ENCODE data around the gene DNAI7. TPM values are rescaled to one million over a fixed set of nuclear protein-coding genes. Genes with fewer than 3 reads are reported as not detected.

The DNAI7 gene
- total and polyA plus RNA-seq, 2 of the 13 experiments (the other 11 are each of a cell fraction or from before 2014, with no cell fraction given) = 0.04 to 0.25 TPM

DNA sequence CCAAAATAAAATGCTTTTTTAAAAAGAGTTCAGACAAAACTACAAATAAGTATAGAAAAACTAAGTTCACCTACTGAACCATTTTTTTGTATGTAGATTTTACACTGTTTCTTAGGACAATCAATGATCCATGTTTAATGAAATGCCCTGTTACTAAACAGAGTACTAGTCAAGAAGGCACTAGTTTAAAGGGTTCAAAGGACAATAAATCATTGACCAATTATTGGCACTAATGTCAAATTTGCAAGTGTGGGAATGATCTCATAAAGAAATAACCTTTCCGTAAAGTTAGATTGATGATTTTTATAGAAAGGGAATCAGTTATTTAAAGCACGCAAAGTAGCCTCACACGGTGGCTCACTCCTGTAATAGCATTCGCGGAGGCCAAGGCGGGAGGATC, 4.2 kb downstream of the DNAI7 start (continued):
- TF ChIP-seq ZFAT (CRISPR knock-in tag; conservative IDR thresholded peaks at IDR 0.05) (no peak), ZNF143 (CRISPR knock-in tag; IDR thresholded peaks at IDR 0.05) (no peak), ZNF33B (CRISPR knock-in tag; IDR thresholded peaks at IDR 0.05) (no peak), ZNF496 (CRISPR knock-in tag; IDR thresholded peaks at IDR 0.05; ENCODE audit: insufficient replicate concordance) (no peak), ZFP36L1 (CRISPR knock-in tag; IDR thresholded peaks at IDR 0.05) (no peak), PTBP1 (IDR thresholded peaks at IDR 0.05; ENCODE audit: low read depth, low read length, poor library complexity, severe bottlenecking) (no peak)

DNA sequence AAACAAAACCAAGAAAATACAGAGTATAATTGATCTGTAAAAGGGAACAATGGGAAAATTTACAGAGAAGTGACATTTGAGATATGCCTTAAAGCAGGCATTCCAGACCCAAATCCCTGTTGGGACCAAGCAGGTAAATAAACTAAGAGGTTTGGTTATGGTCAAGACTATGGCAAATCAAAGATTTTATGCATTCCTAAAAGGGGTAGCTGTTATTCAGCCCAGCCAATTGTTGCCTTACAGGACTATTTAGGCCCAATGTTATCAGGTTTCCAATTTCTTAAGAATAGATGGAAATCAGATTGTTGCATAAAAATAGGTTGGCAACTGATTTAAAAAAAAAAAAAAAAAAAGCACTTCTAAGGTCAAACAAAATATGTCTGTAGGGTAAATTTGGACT, 5.3 kb downstream of the DNAI7 start:
- Histone ChIP-seq H3K4me3 (replicated peaks in 1 of 3; ENCODE audit: insufficient read depth in 1 of 3, low read depth in 2 of 3, low read length in 3 of 3) (no peak overlapping the region), H3K27me3 (ENCODE audit: control insufficient read depth in 1 of 2, insufficient read depth in 2 of 2, low read length in 2 of 2) (no peaks in the 10 kb centered on the region), H4K20me1 (ENCODE audit: insufficient read depth, low read length) (no peaks in the 10 kb centered on the region), H3K9ac (ENCODE audit: insufficient read depth, low read depth, low read length) (no peak overlapping the region), H3K9me3 (ENCODE audit: low read length) (no peaks in the 10 kb centered on the region), H3K27ac (ENCODE audit: extremely low read length, insufficient read depth, low read length) (no peak overlapping the region), H3K4me2 (ENCODE audit: low read depth, low read length) (no peak overlapping the region), H2AFZ (ENCODE audit: low read length) (no peak overlapping the region), H3K4me1 (ENCODE audit: insufficient read depth, low read length) (peaks cover 16% of the 10 kb centered on the region), H3K79me2 (ENCODE audit: insufficient read depth, low read length) (no peaks in the 10 kb centered on the region), H3K36me3 (replicated peaks in 1 of 2; ENCODE audit: control insufficient read depth in 1 of 2, insufficient read depth in 2 of 2, low read length in 2 of 2) (no peaks in the 10 kb centered on the region)
- in situ Hi-C loops (cut with HindIII; ENCODE audit: extremely low pct_ligation_motif_present, low pct_unique_long_range_greater_than_20kb) (no loop called here), intact Hi-C loops (cut with micrococcal nuclease; ENCODE audit: unreplicated experiment) (no loop called here)
- no peak for FAIRE-seq
- no TSS peak for BruUV-seq (replicated peaks)
- no peak for ATAC-seq
- POLR2A ChIA-PET = no interaction called here
- TF ChIP-seq, protein P1, sequence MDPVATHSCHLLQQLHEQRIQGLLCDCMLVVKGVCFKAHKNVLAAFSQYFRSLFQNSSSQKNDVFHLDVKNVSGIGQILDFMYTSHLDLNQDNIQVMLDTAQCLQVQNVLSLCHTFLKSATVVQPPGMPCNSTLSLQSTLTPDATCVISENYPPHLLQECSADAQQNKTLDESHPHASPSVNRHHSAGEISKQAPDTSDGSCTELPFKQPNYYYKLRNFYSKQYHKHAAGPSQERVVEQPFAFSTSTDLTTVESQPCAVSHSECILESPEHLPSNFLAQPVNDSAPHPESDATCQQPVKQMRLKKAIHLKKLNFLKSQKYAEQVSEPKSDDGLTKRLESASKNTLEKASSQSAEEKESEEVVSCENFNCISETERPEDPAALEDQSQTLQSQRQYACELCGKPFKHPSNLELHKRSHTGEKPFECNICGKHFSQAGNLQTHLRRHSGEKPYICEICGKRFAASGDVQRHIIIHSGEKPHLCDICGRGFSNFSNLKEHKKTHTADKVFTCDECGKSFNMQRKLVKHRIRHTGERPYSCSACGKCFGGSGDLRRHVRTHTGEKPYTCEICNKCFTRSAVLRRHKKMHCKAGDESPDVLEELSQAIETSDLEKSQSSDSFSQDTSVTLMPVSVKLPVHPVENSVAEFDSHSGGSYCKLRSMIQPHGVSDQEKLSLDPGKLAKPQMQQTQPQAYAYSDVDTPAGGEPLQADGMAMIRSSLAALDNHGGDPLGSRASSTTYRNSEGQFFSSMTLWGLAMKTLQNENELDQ (CRISPR knock-in tag; IDR thresholded peaks at IDR 0.05; ENCODE audit: borderline replicate concordance) = no peak
- TF ChIP-seq GPN1 (CRISPR knock-in tag; IDR thresholded peaks at IDR 0.05; ENCODE audit: borderline replicate concordance) = no peak
- no peak for TF ChIP-seq NFYB (CRISPR knock-in tag; IDR thresholded peaks at IDR 0.05)
- no peak for TF ChIP-seq ZFP36L2 (CRISPR knock-in tag; IDR thresholded peaks at IDR 0.05)
- no peak for TF ChIP-seq ZNF441 (CRISPR knock-in tag; IDR thresholded peaks at IDR 0.05; ENCODE audit: borderline replicate concordance)
- no peak for TF ChIP-seq ARID3A (IDR thresholded peaks at IDR 0.05; ENCODE audit: low read depth, low read length)
- no peak for TF ChIP-seq ZNF570 (CRISPR knock-in tag; IDR thresholded peaks at IDR 0.05; ENCODE audit: borderline replicate concordance)
- no peak for TF ChIP-seq ZNF253 (CRISPR knock-in tag; IDR thresholded peaks at IDR 0.05; ENCODE audit: borderline replicate concordance)
- no peak for TF ChIP-seq ATF7-NPFF (CRISPR knock-in tag; IDR thresholded peaks at IDR 0.05; ENCODE audit: low read depth)
- no peak for DNase-seq (ENCODE audit: low spot score)
- CTCF ChIA-PET (ENCODE audit: low intra/inter-chr PET ratio, low total read pairs) = no interaction called here
